Upper lobe of left lung (tissue), 6 donors: Measurements from ENCODE around the gene PTPRJ. TPM values are rescaled to one million over a fixed set of nuclear protein-coding genes. Genes with fewer than 3 reads are reported as not detected.

ENCODE experiments used
- ATAC-seq, 2 donors: fragments of 200-7000 bp; cut with Tn5 transposase; one replicate each; pipeline ENCODE4 v1.9.1; 2022; ENCODE audit warnings: mild to moderate bottlenecking in 2 of 2, moderate library complexity in 2 of 2; ENCODE audit not compliant: low FRiP score in 2 of 2
- DNase-seq, 2 donors: peaks; one replicate each; pipeline ENCODE4 v3.0.0-alpha.2; 2019 to 2020
- H3K27ac ChIP-seq, 4 donors: fragments of 200-600 bp; sonication (generic); one replicate each; pipeline ENCODE4 v1.5.1; 2016 to 2019
- H3K27me3 ChIP-seq, 4 donors: fragments of 200-600 bp; sonication (generic); one replicate each; pipeline ENCODE4 v1.5.1; 2017 to 2019
- H3K36me3 ChIP-seq, 4 donors: fragments of 200-600 bp; sonication (generic); one replicate each; pipeline ENCODE4 v1.5.1; 2016 to 2019
- H3K4me1 ChIP-seq, 4 donors: fragments of 200-600 bp; sonication (generic); one replicate each; pipeline ENCODE4 v1.5.1; 2018 to 2019
- H3K4me3 ChIP-seq, 4 donors: fragments of 200-600 bp; sonication (generic); one replicate each; pipeline ENCODE4 v1.5.1; 2017 to 2019; ENCODE audit warnings: mild to moderate bottlenecking in 2 of 4, moderate library complexity in 1 of 4
- H3K9me3 ChIP-seq, 4 donors: fragments of 200-600 bp; sonication (generic); one replicate each; pipeline ENCODE4 v1.5.1; 2018 to 2019
- EP300 ChIP-seq, 4 donors: sonication (generic); formaldehyde crosslinking; IDR thresholded peaks; one replicate each; pipeline ENCODE4 v1.5.1; 2017; ENCODE audit warnings: antibody characterized with exemption in 4 of 4, control low read depth in 2 of 4
- POLR2A ChIP-seq, 4 donors: fragments of 450-650 bp; IDR thresholded peaks; one replicate each; pipeline ENCODE4 v1.5.1; 2016 to 2017; ENCODE audit warnings: antibody characterized with exemption in 4 of 4, mild to moderate bottlenecking in 2 of 4
- POLR2AphosphoS5 ChIP-seq, 2 donors: sonication (generic); formaldehyde crosslinking; IDR thresholded peaks; one replicate each; pipeline ENCODE4 v1.5.1; 2017; ENCODE audit warnings: antibody characterized with exemption in 2 of 2
- WGBS, 2 donors: methylation state at CpG; one replicate each; pipeline ENCODE4 v1.1.5; 2017 to 2018; 5-methylcytosine and 5-hydroxymethylcytosine counted together
- total RNA-seq, 6 donors: library from RNA; depleted of rRNA in 4 of 6; stranded (reverse); fragments of >200 nt in 4 of 6; gene quantifications; one replicate each; pipeline versions ENCODE4 v1.1.0 to v1.2.1, GENCODE V29; 2016 to 2021
- TF ChIP-seq, protein P1 (sequence below), 6 experiments: fragments of 450-650 bp in 4 of 6; fragments of 200-600 bp in 2 of 6; sonication (generic) in 2 of 6; IDR thresholded peaks; one replicate each; pipeline ENCODE4 v1.5.1; 2016 to 2019; ENCODE audit warnings: antibody characterized with exemption in 6 of 6
- donor health status: DM: no; HTN: no; CAD: no; lungs with moderate emphysema.
- donor health status: DM: no; HTN: yes; CAD: no; lungs with severe emphysema.

PTPRJ gene
- total RNA-seq, 6 donors from 2014 or later: 17.9 to 50.4 (median 32.9) TPM

GRCh38 chr11:48077251-48077650, 96.9 kb downstream of the PTPRJ start:
- WGBS, 2 donors: 90 to 97% methylated on average over 6 of the region's 6 CpGs
- H3K36me3 ChIP-seq: no peaks in the 10 kb centered on the region
- H3K4me3 ChIP-seq: no peak overlapping the region
- no peak overlapping the region for H3K27ac ChIP-seq
- H3K4me1 ChIP-seq: peaks cover 0 to 20% (median 13%) of the 10 kb centered on the region in 4 donors
- no peaks in the 10 kb centered on the region for H3K9me3 ChIP-seq
- H3K27me3 ChIP-seq: no peaks in the 10 kb centered on the region
- TF ChIP-seq POLR2A (IDR thresholded peaks at IDR 0.05): no peak
- ATAC-seq: no peak
- no peak for DNase-seq

DNA sequence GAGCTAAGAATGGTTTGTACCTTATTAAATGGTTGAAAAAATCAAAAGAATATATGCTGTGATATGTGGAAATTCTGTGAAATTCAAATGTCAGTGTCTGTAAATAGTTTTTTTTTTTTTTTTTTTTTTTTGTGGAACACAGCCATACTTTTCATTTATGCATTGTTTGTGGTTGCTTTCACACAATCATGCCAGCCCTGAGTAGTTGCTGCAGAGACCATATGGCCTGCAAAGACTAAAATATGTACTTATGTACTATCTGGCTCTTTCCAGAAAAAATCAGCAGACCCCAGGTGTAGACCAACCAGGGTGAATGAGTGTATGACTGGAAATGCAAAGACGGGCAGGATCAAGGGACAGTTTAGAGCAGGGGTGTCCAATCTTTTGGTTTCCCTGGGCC, 98.3 kb downstream of the PTPRJ start:
- ATAC-seq (no peak), DNase-seq (no peak)
- H3K4me3 ChIP-seq: no peak overlapping the region
- TF ChIP-seq, protein P1, sequence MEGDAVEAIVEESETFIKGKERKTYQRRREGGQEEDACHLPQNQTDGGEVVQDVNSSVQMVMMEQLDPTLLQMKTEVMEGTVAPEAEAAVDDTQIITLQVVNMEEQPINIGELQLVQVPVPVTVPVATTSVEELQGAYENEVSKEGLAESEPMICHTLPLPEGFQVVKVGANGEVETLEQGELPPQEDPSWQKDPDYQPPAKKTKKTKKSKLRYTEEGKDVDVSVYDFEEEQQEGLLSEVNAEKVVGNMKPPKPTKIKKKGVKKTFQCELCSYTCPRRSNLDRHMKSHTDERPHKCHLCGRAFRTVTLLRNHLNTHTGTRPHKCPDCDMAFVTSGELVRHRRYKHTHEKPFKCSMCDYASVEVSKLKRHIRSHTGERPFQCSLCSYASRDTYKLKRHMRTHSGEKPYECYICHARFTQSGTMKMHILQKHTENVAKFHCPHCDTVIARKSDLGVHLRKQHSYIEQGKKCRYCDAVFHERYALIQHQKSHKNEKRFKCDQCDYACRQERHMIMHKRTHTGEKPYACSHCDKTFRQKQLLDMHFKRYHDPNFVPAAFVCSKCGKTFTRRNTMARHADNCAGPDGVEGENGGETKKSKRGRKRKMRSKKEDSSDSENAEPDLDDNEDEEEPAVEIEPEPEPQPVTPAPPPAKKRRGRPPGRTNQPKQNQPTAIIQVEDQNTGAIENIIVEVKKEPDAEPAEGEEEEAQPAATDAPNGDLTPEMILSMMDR (IDR thresholded peaks at IDR 0.05): no peak
- TF ChIP-seq POLR2AphosphoS5 (IDR thresholded peaks at IDR 0.05) (no peak), POLR2A (IDR thresholded peaks at IDR 0.05) (no peak), EP300 (IDR thresholded peaks at IDR 0.05) (no peak)
- H3K27me3 ChIP-seq: no peaks in the 10 kb centered on the region
- 94 to 100% methylated on average over 1 of the region's 1 CpG for WGBS, 2 donors
- H3K4me1 ChIP-seq: peaks cover 6 to 25% (median 16%) of the 10 kb centered on the region in 4 donors
- H3K27ac ChIP-seq: no peak overlapping the region
- H3K9me3 ChIP-seq: no peaks in the 10 kb centered on the region
- H3K36me3 ChIP-seq: no peaks in the 10 kb centered on the region

GRCh38 chr11:48079596-48079995, 99.2 kb downstream of the PTPRJ start:
- Histone ChIP-seq H3K27ac (no peak overlapping the region), H3K36me3 (no peaks in the 10 kb centered on the region), H3K9me3 (no peaks in the 10 kb centered on the region), H3K27me3 (no peaks in the 10 kb centered on the region), H3K4me1 (peaks cover 7 to 25% (median 16%) of the 10 kb centered on the region in 4 donors), H3K4me3 (no peak overlapping the region)
- 84 to 87% methylated on average over 6 of the region's 6 CpGs for WGBS, 2 donors
- DNase-seq (peak in 1 of 2 donors; percentile 41), ATAC-seq (peak in 1 of 2 donors; percentile 43)
- TF ChIP-seq EP300 (IDR thresholded peaks at IDR 0.05) (no peak), POLR2AphosphoS5 (IDR thresholded peaks at IDR 0.05) (no peak), POLR2A (IDR thresholded peaks at IDR 0.05) (no peak)
- TF ChIP-seq, protein P1 (IDR thresholded peaks at IDR 0.05): no peak

GRCh38 chr11:48080301-48080861, 100.0 kb downstream of the PTPRJ start:
- H3K9me3 ChIP-seq: no peaks in the 10 kb centered on the region
- no peak overlapping the region for H3K4me3 ChIP-seq
- whole genome bisulfite sequencing, 2 donors: 92 to 97% methylated on average over 6 of the region's 6 CpGs
- DNase-seq (no peak), ATAC-seq (no peak)
- no peak for TF ChIP-seq POLR2AphosphoS5 (IDR thresholded peaks at IDR 0.05)
- H3K27ac ChIP-seq: peak overlapping the region in 1 of 4 donors; percentile 46
- H3K27me3 ChIP-seq: no peaks in the 10 kb centered on the region
- peaks cover 7 to 25% (median 16%) of the 10 kb centered on the region in 4 donors for H3K4me1 ChIP-seq
- no peaks in the 10 kb centered on the region for H3K36me3 ChIP-seq

- DNase-seq: peak; percentile 55 to 65
- peak overlapping the region in 3 of 4 donors; percentile 1 to 46 (median 41) for H3K27ac ChIP-seq
- TF ChIP-seq, protein P1 (IDR thresholded peaks at IDR 0.05): no peak
- TF ChIP-seq POLR2AphosphoS5 (IDR thresholded peaks at IDR 0.05): peak in 1 of 2 donors; percentile 16
- H3K4me1 ChIP-seq: peaks cover 7 to 25% (median 16%) of the 10 kb centered on the region in 4 donors
- peak; percentile 71 to 91 for ATAC-seq
- H3K36me3 ChIP-seq: no peaks in the 10 kb centered on the region
- H3K27me3 ChIP-seq: no peaks in the 10 kb centered on the region
- 14 to 36% methylated on average over 11 to 19 of the region's 19 CpGs for WGBS, 2 donors
- H3K4me3 ChIP-seq: no peak overlapping the region
- no peaks in the 10 kb centered on the region for H3K9me3 ChIP-seq
These were observed 101.0 kb downstream of the PTPRJ start for GRCh38 chr11:48081151-48082010.
